ENCODE measurements around the gene SYNJ2. TPM values are rescaled to one million over a fixed set of nuclear protein-coding genes. Genes with fewer than 3 reads are reported as not detected.

The SYNJ2 gene
- total RNA-seq, 1 donor from 2014 or later, result 4.5 TPM

- H3K9me3 ChIP-seq, result no peaks in the 10 kb centered on the region
- TF ChIP-seq CTCF (IDR thresholded peaks at IDR 0.05), result peak; percentile 64
- H3K27ac ChIP-seq, result peak overlapping the region; percentile 56
- intact Hi-C loops (cut with DNase I), result no loop called here
- H3K36me3 ChIP-seq, result no peaks in the 10 kb centered on the region
- no peaks in the 10 kb centered on the region for H3K27me3 ChIP-seq (ENCODE audit: low read depth)
- DNase-seq (peak; percentile 73), ATAC-seq (peak; percentile 72 to 78)
- peaks cover 24% of the 10 kb centered on the region for H3K4me1 ChIP-seq
- peak overlapping the region; percentile 29 for H3K4me3 ChIP-seq
Measured at GRCh38 chr6:158026054-158026900, 44.6 kb downstream of the SYNJ2 start.

GRCh38 chr6:158026901-158027589 lies 45.4 kb downstream of the SYNJ2 start:
- intact Hi-C loops (cut with DNase I), result no loop called here

GRCh38 chr6:158027590-158028285 lies 46.1 kb downstream of the SYNJ2 start:
- H3K27ac ChIP-seq, result no peak overlapping the region
- no peak for TF ChIP-seq CTCF (IDR thresholded peaks at IDR 0.05)

More at GRCh38 chr6:158026901-158027589, 45.4 kb downstream of the SYNJ2 start:
- ATAC-seq, result peak in 1 of 2 donors; percentile 14
- no peaks in the 10 kb centered on the region for H3K27me3 ChIP-seq (ENCODE audit: low read depth)
- peak; percentile 44 for DNase-seq
- no peak for TF ChIP-seq CTCF (IDR thresholded peaks at IDR 0.05)
- peak overlapping the region; percentile 56 for H3K27ac ChIP-seq
- peaks cover 32% of the 10 kb centered on the region for H3K4me1 ChIP-seq
- no peaks in the 10 kb centered on the region for H3K9me3 ChIP-seq
- H3K4me3 ChIP-seq, result no peak overlapping the region
- no peaks in the 10 kb centered on the region for H3K36me3 ChIP-seq

GRCh38 chr6:158028421-158028820 lies 46.8 kb downstream of the SYNJ2 start:
- H3K9me3 ChIP-seq, result no peaks in the 10 kb centered on the region
- peaks cover 43% of the 10 kb centered on the region for H3K4me1 ChIP-seq
- intact Hi-C loops (cut with DNase I), result no loop called here
- ATAC-seq (no peak), DNase-seq (peak; percentile 37)
- TF ChIP-seq CTCF (IDR thresholded peaks at IDR 0.05), result no peak
- H3K36me3 ChIP-seq, result no peaks in the 10 kb centered on the region
- no peak overlapping the region for H3K27ac ChIP-seq
- no peaks in the 10 kb centered on the region for H3K27me3 ChIP-seq (ENCODE audit: low read depth)
- H3K4me3 ChIP-seq, result no peak overlapping the region

More at GRCh38 chr6:158027590-158028285, 46.1 kb downstream of the SYNJ2 start:
- Histone ChIP-seq H3K27me3 (ENCODE audit: low read depth) (no peaks in the 10 kb centered on the region), H3K4me1 (peaks cover 38% of the 10 kb centered on the region), H3K4me3 (no peak overlapping the region), H3K9me3 (no peaks in the 10 kb centered on the region), H3K36me3 (no peaks in the 10 kb centered on the region)
- intact Hi-C loops (cut with DNase I), result no loop called here
- ATAC-seq (no peak), DNase-seq (peak; percentile 40)

GRCh38 chr6:158028876-158029275 lies 47.2 kb downstream of the SYNJ2 start:
- TF ChIP-seq CTCF (IDR thresholded peaks at IDR 0.05), result no peak
- H3K36me3 ChIP-seq, result no peaks in the 10 kb centered on the region
- ATAC-seq (no peak), DNase-seq (peak; percentile 14)
- H3K9me3 ChIP-seq, result no peaks in the 10 kb centered on the region
- no peak overlapping the region for H3K4me3 ChIP-seq
- H3K4me1 ChIP-seq, result peaks cover 48% of the 10 kb centered on the region
- intact Hi-C loops (cut with DNase I), result no loop called here
- H3K27me3 ChIP-seq (ENCODE audit: low read depth), result no peaks in the 10 kb centered on the region
- H3K27ac ChIP-seq, result no peak overlapping the region
